Upper lobe of left lung (tissue), 4 donors: Measurements from ENCODE around the gene FABP2.

Experiments used
- CTCF ChIP-seq, 6 experiments: fragments of 450-650 bp in 4 of 6; fragments of 200-600 bp in 2 of 6; sonication (generic) in 2 of 6; IDR thresholded peaks; one replicate each; pipeline ENCODE4 v1.5.1; 2016 to 2019; ENCODE audit warnings: antibody characterized with exemption in 6 of 6
- EP300 ChIP-seq, 4 donors: sonication (generic); formaldehyde crosslinking; IDR thresholded peaks; one replicate each; pipeline ENCODE4 v1.5.1; 2017; ENCODE audit warnings: antibody characterized with exemption in 4 of 4, control low read depth in 2 of 4
- POLR2A ChIP-seq, 4 donors: fragments of 450-650 bp; IDR thresholded peaks; one replicate each; pipeline ENCODE4 v1.5.1; 2016 to 2017; ENCODE audit warnings: antibody characterized with exemption in 4 of 4, mild to moderate bottlenecking in 2 of 4
- POLR2AphosphoS5 ChIP-seq, 2 donors: sonication (generic); formaldehyde crosslinking; IDR thresholded peaks; one replicate each; pipeline ENCODE4 v1.5.1; 2017; ENCODE audit warnings: antibody characterized with exemption in 2 of 2

DNA sequence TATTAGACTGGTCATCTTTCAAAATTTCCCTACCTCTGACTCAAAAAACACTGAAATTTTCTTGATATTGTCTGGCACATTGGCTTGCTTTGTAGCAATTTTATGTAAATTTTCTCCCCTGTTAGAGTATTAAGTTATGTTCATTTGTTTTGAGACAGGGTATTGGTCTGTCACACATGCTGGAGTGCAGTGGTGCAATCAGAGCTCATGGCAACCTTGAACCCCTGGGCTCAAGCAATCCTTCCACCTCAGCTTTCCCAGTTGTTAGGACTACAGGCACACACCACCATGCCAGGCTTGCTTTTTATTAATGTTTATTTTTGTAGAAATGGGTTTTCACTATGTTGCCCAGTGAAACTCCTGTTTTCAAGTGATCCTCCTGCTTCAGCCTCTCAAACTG is 17.5 kb downstream of the FABP2 start:
- no peak for TF ChIP-seq CTCF (IDR thresholded peaks at IDR 0.05)
- TF ChIP-seq EP300 (IDR thresholded peaks at IDR 0.05) = no peak
- TF ChIP-seq POLR2AphosphoS5 (IDR thresholded peaks at IDR 0.05) = no peak
- TF ChIP-seq POLR2A (IDR thresholded peaks at IDR 0.05) = no peak
